IPS-15b (cell line): ENCODE results near the gene KCNJ6.
"Not testable (repeated sequence)": the region's sequence is repeated elsewhere in the genome, so short reads cannot be mapped to it uniquely, and the experiment has no call there.

ENCODE experiments used
- H3K27me3 ChIP-seq: one replicate; pipeline ENCODE4 v1.6.1; 2013; ENCODE audit warnings: low read length; ENCODE audit not compliant: control insufficient read depth, insufficient read depth
- H3K36me3 ChIP-seq: one replicate; pipeline ENCODE4 v1.6.1; 2013; ENCODE audit warnings: low read length; ENCODE audit not compliant: control insufficient read depth, insufficient read depth
- H3K4me1 ChIP-seq: one replicate; pipeline ENCODE4 v1.6.1; 2013; ENCODE audit warnings: mild to moderate bottlenecking, low read length; ENCODE audit not compliant: control insufficient read depth, insufficient read depth
- H3K4me3 ChIP-seq: one replicate; pipeline ENCODE4 v1.5.1; 2013; ENCODE audit warnings: low read depth, low read length
- H3K9ac ChIP-seq: one replicate; pipeline ENCODE4 v1.6.1; 2013; ENCODE audit warnings: low read depth, mild to moderate bottlenecking, low read length
- H3K9me3 ChIP-seq: one replicate; pipeline ENCODE4 v1.6.1; 2013; ENCODE audit warnings: mild to moderate bottlenecking, low read length; ENCODE audit not compliant: control insufficient read depth, insufficient read depth

KCNJ6 gene

GRCh38 chr21:37682966-37683365, 233.3 kb downstream of the KCNJ6 start:
- no peaks in the 10 kb centered on the region for H3K9me3 ChIP-seq
- H3K9ac ChIP-seq = no peak overlapping the region
- no peaks in the 10 kb centered on the region for H3K27me3 ChIP-seq
- H3K4me1 ChIP-seq = peaks cover 5% of the 10 kb centered on the region
- no peaks in the 10 kb centered on the region for H3K36me3 ChIP-seq
- H3K4me3 ChIP-seq = no peak overlapping the region

DNA sequence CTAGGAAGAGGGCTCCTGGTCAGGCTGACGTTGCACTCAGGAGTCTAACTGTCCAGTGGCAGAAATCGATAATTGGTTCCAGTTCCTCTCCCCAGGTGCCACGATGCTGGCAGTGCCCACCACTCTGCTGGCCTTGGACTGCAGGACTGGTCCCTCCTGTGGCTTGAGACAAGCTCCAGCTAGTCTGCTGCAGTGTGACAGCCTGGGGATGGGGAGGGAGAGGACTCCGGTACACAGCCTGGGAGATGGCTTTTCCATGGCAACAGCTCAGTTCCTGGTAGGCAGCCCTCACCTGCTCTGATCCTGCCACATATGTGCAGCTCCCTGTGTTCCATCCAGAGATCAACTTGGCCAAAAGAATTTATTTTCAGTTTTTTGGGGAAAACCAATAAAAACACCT, 239.3 kb downstream of the KCNJ6 start:
- H3K4me3 ChIP-seq = no peak overlapping the region
- H3K9me3 ChIP-seq = no peaks in the 10 kb centered on the region
- H3K9ac ChIP-seq = no peak overlapping the region
- peaks cover 17% of the 10 kb centered on the region for H3K27me3 ChIP-seq
- H3K36me3 ChIP-seq = no peaks in the 10 kb centered on the region
- peaks cover 3% of the 10 kb centered on the region for H3K4me1 ChIP-seq

GRCh38 chr21:37675202-37675801, 241.0 kb downstream of the KCNJ6 start:
- Histone ChIP-seq H3K36me3 (no peaks in the 10 kb centered on the region), H3K27me3 (peaks cover 17% of the 10 kb centered on the region), H3K9ac (no peak overlapping the region), H3K9me3 (no peaks in the 10 kb centered on the region), H3K4me1 (peaks cover 3% of the 10 kb centered on the region), H3K4me3 (peak overlapping the region; percentile 58)

GRCh38 chr21:37673801-37674575, 242.3 kb downstream of the KCNJ6 start:
- Histone ChIP-seq H3K9me3 (no peaks in the 10 kb centered on the region), H3K4me3 (no peak overlapping the region), H3K9ac (no peak overlapping the region), H3K27me3 (peaks cover 17% of the 10 kb centered on the region), H3K36me3 (no peaks in the 10 kb centered on the region), H3K4me1 (peaks cover 9% of the 10 kb centered on the region)

DNA sequence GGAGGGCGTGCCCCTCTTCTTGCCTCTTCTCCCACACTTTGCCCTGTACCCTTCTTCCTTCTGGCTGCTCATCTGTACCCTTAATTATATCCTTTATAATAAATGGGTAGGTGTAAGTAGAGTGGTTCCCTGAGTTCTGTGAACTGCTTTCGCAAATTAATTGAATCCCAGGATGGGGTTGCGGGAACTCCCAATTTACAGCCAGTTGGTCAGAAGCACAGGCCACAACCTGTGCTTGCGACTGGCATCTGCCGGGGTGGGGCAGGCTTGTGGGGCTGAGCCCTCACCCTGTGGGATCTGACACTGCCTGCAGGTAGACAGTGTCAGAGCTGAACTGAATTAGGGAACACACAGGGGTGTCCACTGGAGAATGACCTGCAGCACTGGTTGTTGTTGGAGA, 244.9 kb downstream of the KCNJ6 start:
- Histone ChIP-seq H3K9me3 (no peaks in the 10 kb centered on the region), H3K9ac (no peak overlapping the region), H3K4me1 (peaks cover 14% of the 10 kb centered on the region), H3K4me3 (no peak overlapping the region), H3K27me3 (peaks cover 17% of the 10 kb centered on the region), H3K36me3 (no peaks in the 10 kb centered on the region)

GRCh38 chr21:37670883-37671282, 245.4 kb downstream of the KCNJ6 start:
- Histone ChIP-seq H3K27me3 (peaks cover 12% of the 10 kb centered on the region), H3K36me3 (peaks cover 3% of the 10 kb centered on the region), H3K9me3 (peaks cover 4% of the 10 kb centered on the region), H3K9ac (no peak overlapping the region), H3K4me1 (peaks cover 14% of the 10 kb centered on the region), H3K4me3 (no peak overlapping the region)

- H3K9ac ChIP-seq = no peak overlapping the region
- H3K9me3 ChIP-seq = peaks cover 15% of the 10 kb centered on the region
- H3K27me3 ChIP-seq = peaks cover 3% of the 10 kb centered on the region
- H3K4me3 ChIP-seq = no peak overlapping the region
- H3K36me3 ChIP-seq = peaks cover 4% of the 10 kb centered on the region
- H3K4me1 ChIP-seq = peaks cover 14% of the 10 kb centered on the region
Observed at GRCh38 chr21:37669249-37669648, 247.0 kb downstream of the KCNJ6 start.

DNA sequence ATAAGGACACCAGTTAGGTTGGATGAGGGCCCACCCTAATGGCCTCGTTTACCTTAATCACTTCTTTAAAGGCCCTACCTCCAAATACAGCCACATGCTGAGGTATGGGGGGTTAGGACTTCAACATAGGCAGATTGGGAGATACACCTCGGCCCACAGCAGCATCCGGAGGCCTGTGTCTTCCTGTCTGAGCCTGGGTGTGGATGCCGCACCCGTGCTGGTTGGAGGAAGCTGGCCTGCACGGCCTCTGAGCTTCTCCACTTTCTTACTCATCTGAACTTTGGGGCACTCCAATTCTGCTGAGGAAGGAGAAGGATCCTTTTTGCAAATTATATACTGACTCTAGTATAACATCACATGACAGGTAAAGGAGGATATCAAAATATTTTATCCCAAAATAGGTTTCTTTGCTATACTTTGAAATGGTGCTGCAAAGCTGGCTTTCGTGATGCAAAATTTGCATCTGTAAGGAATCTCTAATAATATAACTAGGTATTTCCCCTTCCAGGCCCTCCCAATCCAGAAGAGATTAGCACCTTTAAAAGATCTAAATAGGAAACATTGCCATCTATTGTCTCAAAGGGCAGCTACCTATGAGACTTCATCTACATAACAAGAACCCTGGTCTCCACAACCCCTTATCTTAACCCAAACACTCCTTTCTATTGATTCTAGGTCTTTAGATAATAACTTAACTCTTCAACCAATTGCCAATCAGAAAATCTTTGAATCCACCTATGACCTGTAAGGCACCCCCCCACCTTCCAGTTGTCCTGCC, 247.6 kb downstream of the KCNJ6 start:
- Histone ChIP-seq H3K27me3 (no peaks in the 10 kb centered on the region), H3K9me3 (peaks cover 15% of the 10 kb centered on the region), H3K4me3 (no peak overlapping the region), H3K36me3 (peaks cover 4% of the 10 kb centered on the region), H3K4me1 (peaks cover 14% of the 10 kb centered on the region), H3K9ac (no peak overlapping the region)

- H3K27me3 ChIP-seq = no peaks in the 10 kb centered on the region
- H3K36me3 ChIP-seq = peaks cover 4% of the 10 kb centered on the region
- peaks cover 15% of the 10 kb centered on the region for H3K9me3 ChIP-seq
- H3K9ac ChIP-seq = no peak overlapping the region
- peaks cover 11% of the 10 kb centered on the region for H3K4me1 ChIP-seq
- H3K4me3 ChIP-seq = no peak overlapping the region
Observed at GRCh38 chr21:37667380-37667779, 248.9 kb downstream of the KCNJ6 start.

DNA sequence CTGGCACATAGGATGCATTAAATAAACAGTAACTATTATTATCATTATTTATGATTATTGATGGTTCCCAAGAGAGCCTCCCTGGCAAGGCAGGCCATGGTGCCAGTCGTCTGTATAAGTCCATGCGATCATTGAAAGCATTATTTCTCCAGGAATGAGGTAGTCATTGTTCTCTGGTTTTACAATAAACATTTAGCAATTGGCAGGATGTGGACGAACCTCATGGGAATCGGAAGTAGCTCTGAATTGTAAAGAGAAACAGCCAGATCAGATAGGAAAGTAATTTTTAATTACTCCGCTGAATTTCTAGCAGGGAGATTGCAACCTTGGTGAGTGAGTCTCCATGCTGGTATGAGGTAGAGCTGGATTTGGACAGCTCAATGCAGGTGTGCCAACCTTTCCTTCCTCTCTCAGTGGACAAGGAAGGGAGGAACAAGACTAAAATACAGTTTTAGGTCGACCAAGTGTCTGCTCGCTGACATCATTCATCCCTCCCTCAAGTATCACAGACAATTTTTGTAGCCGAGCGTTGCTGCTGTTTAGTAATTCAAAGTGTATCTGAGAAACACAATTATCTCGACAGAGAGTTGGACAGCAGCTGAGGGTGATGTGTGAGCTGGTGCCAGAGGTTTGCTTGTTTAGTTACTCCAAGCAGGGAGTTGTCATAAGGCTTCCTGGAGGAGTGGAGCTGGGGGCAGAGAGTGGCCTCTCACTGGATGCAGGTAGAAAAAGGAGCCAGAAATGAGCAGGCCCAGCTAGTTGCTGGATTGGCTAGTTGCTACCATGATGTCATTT, 250.8 kb downstream of the KCNJ6 start:
- Histone ChIP-seq H3K9me3 (peaks cover 15% of the 10 kb centered on the region), H3K4me1 (peaks cover 11% of the 10 kb centered on the region), H3K27me3 (no peaks in the 10 kb centered on the region), H3K4me3 (no peak overlapping the region), H3K36me3 (peaks cover 4% of the 10 kb centered on the region), H3K9ac (no peak overlapping the region)

- not testable (repeated sequence) for H3K9ac ChIP-seq, H3K27me3 ChIP-seq, H3K4me1 ChIP-seq, H3K4me3 ChIP-seq, H3K36me3 ChIP-seq
- H3K9me3 ChIP-seq = peaks cover 15% of the 10 kb centered on the region
Observed at GRCh38 chr21:37662227-37662626, 254.0 kb downstream of the KCNJ6 start.
